GM21576 (cell line): ENCODE measurements around the gene SVIL.
"Not testable (repeated sequence)": the region's sequence is repeated elsewhere in the genome, so short reads cannot be mapped to it uniquely, and the experiment has no call there.

Source experiments
- ATAC-seq: cut with Tn5 transposase; IDR thresholded peaks from one replicate; pipeline ENCODE4 v1.9.1; 2021; ENCODE audit warnings: mild to moderate bottlenecking, moderate library complexity; ENCODE audit not compliant: unreplicated experiment

Gene SVIL

GRCh38 chr10:29583674-29584073 lies 51.1 kb downstream of the SVIL start:
- no peak for ATAC-seq

- ATAC-seq: not testable (repeated sequence)
Observed at GRCh38 chr10:29582769-29583168, 52.0 kb downstream of the SVIL start.

- ATAC-seq: no peak
Observed at GRCh38 chr10:29579455-29579970, 55.3 kb downstream of the SVIL start.

GRCh38 chr10:29578457-29578856 lies 56.3 kb downstream of the SVIL start:
- no peak for ATAC-seq

GRCh38 chr10:29576681-29577080 lies 58.1 kb downstream of the SVIL start:
- no peak for ATAC-seq

- no peak for ATAC-seq
Observed at GRCh38 chr10:29575098-29575455, 59.7 kb downstream of the SVIL start.

- not testable (repeated sequence) for ATAC-seq
Observed at GRCh38 chr10:29574212-29575097, 60.3 kb downstream of the SVIL start.

- not testable (repeated sequence) for ATAC-seq
Observed at GRCh38 chr10:29570248-29570647, 64.5 kb downstream of the SVIL start.

- ATAC-seq: no peak
Observed at GRCh38 chr10:29569795-29570194, 65.0 kb downstream of the SVIL start.

GRCh38 chr10:29567003-29567402 lies 67.8 kb downstream of the SVIL start:
- no peak for ATAC-seq

GRCh38 chr10:29566209-29566608 lies 68.6 kb downstream of the SVIL start:
- not testable (repeated sequence) for ATAC-seq

- ATAC-seq: no peak
Observed at GRCh38 chr10:29563420-29564035, 71.2 kb downstream of the SVIL start.

- peak; percentile 67 for ATAC-seq
Observed at GRCh38 chr10:29563006-29563405, 71.8 kb downstream of the SVIL start.

GRCh38 chr10:29559996-29560395 lies 74.8 kb downstream of the SVIL start:
- no peak for ATAC-seq

GRCh38 chr10:29557665-29558064 lies 77.1 kb downstream of the SVIL start:
- ATAC-seq: no peak

- ATAC-seq: no peak
Observed at GRCh38 chr10:29555746-29556481, 78.9 kb downstream of the SVIL start.

GRCh38 chr10:29555091-29555745 lies 79.6 kb downstream of the SVIL start:
- no peak for ATAC-seq

GRCh38 chr10:29554660-29555059 lies 80.1 kb downstream of the SVIL start:
- no peak for ATAC-seq

GRCh38 chr10:29553544-29554250 lies 81.1 kb downstream of the SVIL start:
- no peak for ATAC-seq

- ATAC-seq: not testable (repeated sequence)
Observed at GRCh38 chr10:29553116-29553515, 81.7 kb downstream of the SVIL start.
